ENCODE data around the gene TMEM8B.
"Not testable (repeated sequence)": the region's sequence is repeated elsewhere in the genome, so short reads cannot be mapped to it uniquely, and the experiment has no call there.

The TMEM8B gene

GRCh38 chr9:35912791-35913400 lies 83.9 kb downstream of the TMEM8B start:
- Histone ChIP-seq H3K79me2 (ENCODE audit: control insufficient read depth, low read length) (no peaks in the 10 kb centered on the region), H3K36me3 (ENCODE audit: control insufficient read depth, low read length) (no peaks in the 10 kb centered on the region), H3K4me1 (ENCODE audit: control insufficient read depth, low read length) (peaks cover 3% of the 10 kb centered on the region; the same call in 1 of the 2 replicates), H3K27me3 (ENCODE audit: control insufficient read depth, low read length) (no peaks in the 10 kb centered on the region), H3K27ac (ENCODE audit: low read depth, low read length) (no peak overlapping the region), H3K4me2 (ENCODE audit: low read length) (no peak overlapping the region), H4K20me1 (ENCODE audit: control insufficient read depth, insufficient read depth, low read depth, low read length) (no peaks in the 10 kb centered on the region), H3K9me3 (ENCODE audit: control insufficient read depth, insufficient read depth, low read length) (no peaks in the 10 kb centered on the region), H3K4me3 (ENCODE audit: low read length) (no peak overlapping the region), H3F3A (ENCODE audit: control insufficient read depth, insufficient read depth) (0 out of 2 replicates have a peak, but pooled peaks cover 2% of the 10 kb centered on the region), H3K9me2 (replicated peaks; ENCODE audit: control insufficient read depth, low read length) (no peaks in the 10 kb centered on the region)
- TF ChIP-seq EZH2phosphoT487 (IDR thresholded peaks at IDR 0.05; ENCODE audit: borderline replicate concordance, low read length) (no peak), CTCF (IDR thresholded peaks at IDR 0.05; ENCODE audit: low read depth, low read length, poor library complexity, severe bottlenecking) (no peak)

GRCh38 chr9:35913429-35913828 lies 84.4 kb downstream of the TMEM8B start:
- not testable (repeated sequence) for H3K27ac ChIP-seq (ENCODE audit: low read depth, low read length); H3F3A ChIP-seq (ENCODE audit: control insufficient read depth, insufficient read depth); H3K9me2 ChIP-seq (replicated peaks; ENCODE audit: control insufficient read depth, low read length); H3K27me3 ChIP-seq (ENCODE audit: control insufficient read depth, low read length); H3K4me3 ChIP-seq (ENCODE audit: low read length); H3K79me2 ChIP-seq (ENCODE audit: control insufficient read depth, low read length); H4K20me1 ChIP-seq (ENCODE audit: control insufficient read depth, insufficient read depth, low read depth, low read length); H3K4me2 ChIP-seq (ENCODE audit: low read length); H3K9me3 ChIP-seq (ENCODE audit: control insufficient read depth, insufficient read depth, low read length); H3K36me3 ChIP-seq (ENCODE audit: control insufficient read depth, low read length); H3K4me1 ChIP-seq (ENCODE audit: control insufficient read depth, low read length)

GRCh38 chr9:35914301-35914807 lies 85.3 kb downstream of the TMEM8B start:
- H3K4me3 ChIP-seq (ENCODE audit: low read length), result no peak overlapping the region
- 0 out of 2 replicates have a peak, but pooled peaks cover 3% of the 10 kb centered on the region for H3K4me1 ChIP-seq (ENCODE audit: control insufficient read depth, low read length)
- no peaks in the 10 kb centered on the region for H3K27me3 ChIP-seq (ENCODE audit: control insufficient read depth, low read length)
- H3K27ac ChIP-seq (ENCODE audit: low read depth, low read length), result no peak overlapping the region
- TF ChIP-seq EZH2phosphoT487 (IDR thresholded peaks at IDR 0.05; ENCODE audit: borderline replicate concordance, low read length), result no peak
- no peak for TF ChIP-seq CTCF (IDR thresholded peaks at IDR 0.05; ENCODE audit: low read depth, low read length, poor library complexity, severe bottlenecking)
- H3K9me3 ChIP-seq (ENCODE audit: control insufficient read depth, insufficient read depth, low read length), result no peaks in the 10 kb centered on the region
- H3F3A ChIP-seq (ENCODE audit: control insufficient read depth, insufficient read depth), result 0 out of 2 replicates have a peak, but pooled peaks cover 2% of the 10 kb centered on the region
- H3K4me2 ChIP-seq (ENCODE audit: low read length), result no peak overlapping the region
- no peaks in the 10 kb centered on the region for H3K36me3 ChIP-seq (ENCODE audit: control insufficient read depth, low read length)
- H3K79me2 ChIP-seq (ENCODE audit: control insufficient read depth, low read length), result no peaks in the 10 kb centered on the region
- H4K20me1 ChIP-seq (ENCODE audit: control insufficient read depth, insufficient read depth, low read depth, low read length), result no peaks in the 10 kb centered on the region
- no peaks in the 10 kb centered on the region for H3K9me2 ChIP-seq (replicated peaks; ENCODE audit: control insufficient read depth, low read length)

Measured in DOHH2 (cell line).